HCT116 (cell line): ENCODE measurements around the gene MAT2B. TPM values are rescaled to one million over a fixed set of nuclear protein-coding genes. Genes with fewer than 3 reads are reported as not detected.

Source experiments
- ATAC-seq: fragments of 200-7000 bp; cut with Tn5 transposase; 2 replicates; pipeline ENCODE4 v1.9.1; 2020; ENCODE audit warnings: mild to moderate bottlenecking, moderate library complexity
- BruUV-seq: library from RNA; stranded (reverse); fragments of 400-500 nt; replicated peaks from 2 replicates; lab custom pipeline; 2021; lab: Mats Ljungman, UMichigan
- CTCF ChIA-PET: fragments of 300-600 bp; sonication (Branson Sonifier 250); formaldehyde crosslinking; loops from one replicate; lab custom pipeline; 2021; ENCODE audit warnings: antibody characterized with exemption; lab: Charles Lee
- POLR2A ChIA-PET: fragments of 300-600, 350-600 bp; sonication (Branson Sonifier 250); formaldehyde crosslinking; loops from one replicate; lab custom pipeline; 2021; ENCODE audit warnings: antibody characterized with exemption; lab: Charles Lee
- RAD21 ChIA-PET, 2 experiments: fragments of 300-600 bp; sonication (Branson Sonifier 250); formaldehyde crosslinking; loops; one replicate each; lab custom pipeline; 2023; ENCODE audit warnings: low total read pairs in 2 of 2; ENCODE audit not compliant: uncharacterized antibody in 2 of 2, unreplicated experiment in 2 of 2, low non-redundant PET in 1 of 2; lab: Charles Lee
- DNase-seq: peaks from one replicate; pipeline ENCODE4 v3.0.0-alpha.2; 2010; ENCODE audit warnings: low read depth, low spot score
- H2AFZ ChIP-seq: fragments of 200-600 bp; shearing (Covaris generic), sonication (generic); 2 replicates; pipeline ENCODE4 v1.6.1; 2017; ENCODE audit warnings: low read depth, mixed run types, mixed read lengths, antibody characterized with exemption, low read length; ENCODE audit not compliant: poor library complexity, severe bottlenecking
- H3K27ac ChIP-seq: 2 replicates; pipeline ENCODE4 v1.5.1; 2012; ENCODE audit warnings: low read depth, low read length
- H3K27me3 ChIP-seq: fragments of 200-600 bp; sonication (generic); 2 replicates; pipeline ENCODE4 v1.6.1; 2016; ENCODE audit warnings: mixed run types, low read length, mixed read lengths; ENCODE audit not compliant: insufficient read depth
- H3K36me3 ChIP-seq, 2 experiments: fragments of 200-500 bp in 1 of 2; fragments of 200-600 bp in 1 of 2; sonication (Bioruptor generic) in 1 of 2; sonication (generic) in 1 of 2; 2 replicates each; pipeline versions ENCODE4 v1.5.1 to v1.6.1; 2014 to 2016; ENCODE audit warnings: low read length in 2 of 2, inconsistent platforms in 1 of 2, mixed read lengths in 1 of 2, mixed run types in 1 of 2; ENCODE audit not compliant: insufficient read depth in 2 of 2, control insufficient read depth in 1 of 2
- H3K4me1 ChIP-seq, 2 experiments: fragments of 200-600 bp in 1 of 2; sonication (generic) in 1 of 2; 2 replicates each; pipeline versions ENCODE4 v1.5.1 to v1.6.1; 2012 to 2017; ENCODE audit warnings: low read length in 2 of 2, inconsistent platforms in 1 of 2, mild to moderate bottlenecking in 1 of 2, mixed read lengths in 1 of 2, mixed run types in 1 of 2, moderate library complexity in 1 of 2; ENCODE audit not compliant: insufficient read depth in 2 of 2, control insufficient read depth in 1 of 2
- H3K4me2 ChIP-seq: fragments of 200-600 bp; sonication (generic); 2 replicates; pipeline ENCODE4 v1.6.1; 2017; ENCODE audit warnings: mixed run types, low read length, mixed read lengths
- H3K4me3 ChIP-seq, 2 experiments: fragments of 200-600 bp in 1 of 2; sonication (generic) in 1 of 2; replicated peaks in 1 of 2; 2 replicates each; pipeline ENCODE4 v1.5.1; 2011 to 2016; ENCODE audit warnings: low read length in 2 of 2, control low read depth in 1 of 2, low read depth in 1 of 2, mild to moderate bottlenecking in 1 of 2, mixed read lengths in 1 of 2, mixed run types in 1 of 2
- H3K79me2 ChIP-seq: fragments of 200-600 bp; sonication (generic); 2 replicates; pipeline ENCODE4 v1.6.1; 2017; ENCODE audit warnings: mild to moderate bottlenecking, mixed run types, low read length, moderate library complexity, mixed read lengths; ENCODE audit not compliant: insufficient read depth
- H3K9ac ChIP-seq: fragments of 200-600 bp; sonication (generic); 2 replicates; pipeline ENCODE4 v1.6.1; 2016; ENCODE audit warnings: low read length, mixed read lengths
- H3K9me2 ChIP-seq: fragments of 200-600 bp; sonication (generic), shearing (Covaris generic); 2 replicates; pipeline ENCODE4 v1.6.1; 2017; ENCODE audit warnings: mixed run types, mild to moderate bottlenecking, moderate library complexity; ENCODE audit not compliant: insufficient read depth
- H3K9me3 ChIP-seq, 2 experiments: fragments of 200-500 bp in 1 of 2; fragments of 200-600 bp in 1 of 2; sonication (Bioruptor generic) in 1 of 2; sonication (generic) in 1 of 2; 2 replicates each; pipeline ENCODE4 v1.6.1; 2014 to 2017; ENCODE audit warnings: low read length in 2 of 2, mixed read lengths in 2 of 2, inconsistent platforms in 1 of 2, low read depth in 1 of 2, mild to moderate bottlenecking in 1 of 2, mixed run types in 1 of 2, moderate library complexity in 1 of 2; ENCODE audit not compliant: control insufficient read depth in 1 of 2, insufficient read depth in 1 of 2
- H4K20me1 ChIP-seq: fragments of 200-600 bp; sonication (generic), shearing (Covaris generic); 2 replicates; pipeline ENCODE4 v1.6.1; 2017; ENCODE audit warnings: mixed run types, mild to moderate bottlenecking, moderate library complexity; ENCODE audit not compliant: insufficient read depth
- CBX3 ChIP-seq: IDR thresholded peaks from 2 replicates; pipeline ENCODE4 v1.6.1; 2012; ENCODE audit warnings: low read depth
- CEBPB ChIP-seq: IDR thresholded peaks from 2 replicates; pipeline ENCODE4 v1.6.1; 2012; ENCODE audit warnings: low read depth
- EGR1 ChIP-seq: IDR thresholded peaks from 2 replicates; pipeline ENCODE4 v1.6.1; 2012; ENCODE audit warnings: low read depth
- EZH2 ChIP-seq: fragments of 200-600 bp; sonication (generic); IDR thresholded peaks from 2 replicates; pipeline ENCODE4 v1.6.1; 2017; ENCODE audit warnings: antibody characterized with exemption, mixed run types
- EZH2phosphoT487 ChIP-seq: fragments of 200-600 bp; IDR thresholded peaks from 2 replicates; pipeline ENCODE4 v1.6.1; 2018; ENCODE audit warnings: antibody characterized with exemption, borderline replicate concordance
- FOSL1 ChIP-seq: IDR thresholded peaks from 2 replicates; pipeline ENCODE4 v1.6.1; 2012; ENCODE audit warnings: low read depth
- POLR2A ChIP-seq: IDR thresholded peaks from 2 replicates; pipeline ENCODE4 v1.7.0; 2011; ENCODE audit warnings: borderline replicate concordance; ENCODE audit not compliant: insufficient read depth, insufficient read length; ENCODE audit errors: extremely low read depth
- POLR2AphosphoS5 ChIP-seq: IDR thresholded peaks from 2 replicates; pipeline ENCODE4 v1.6.1; 2011; ENCODE audit warnings: mild to moderate bottlenecking, low read depth, low read length, moderate library complexity
- RAD21 ChIP-seq: IDR thresholded peaks from 2 replicates; pipeline ENCODE4 v1.6.1; 2012; ENCODE audit warnings: low read depth, mild to moderate bottlenecking
- SIN3A ChIP-seq: IDR thresholded peaks from 2 replicates; pipeline ENCODE4 v1.6.1; 2012; ENCODE audit warnings: low read depth
- SP1 ChIP-seq: IDR thresholded peaks from 2 replicates; pipeline ENCODE4 v1.6.1; 2012; ENCODE audit warnings: low read depth
- SRF ChIP-seq: IDR thresholded peaks from 2 replicates; pipeline ENCODE4 v1.6.1; 2012; ENCODE audit warnings: low read depth
- TCF7L2 ChIP-seq: IDR thresholded peaks from 2 replicates; pipeline ENCODE4 v1.7.0; 2011; ENCODE audit warnings: borderline replicate concordance, inconsistent platforms; ENCODE audit not compliant: insufficient read depth, insufficient read length; ENCODE audit errors: extremely low read depth
- YY1 ChIP-seq: IDR thresholded peaks from 2 replicates; pipeline ENCODE4 v1.6.1; 2011; ENCODE audit warnings: low read length, low read depth, moderate library complexity, mild to moderate bottlenecking; ENCODE audit not compliant: insufficient replicate concordance; ENCODE audit errors: extremely low read depth
- ZBTB33 ChIP-seq: IDR thresholded peaks from 2 replicates; pipeline ENCODE4 v1.6.1; 2011; ENCODE audit warnings: mild to moderate bottlenecking, low read length, moderate library complexity; ENCODE audit not compliant: insufficient replicate concordance; ENCODE audit errors: extremely low read depth
- ZFX ChIP-seq: fragments of 450-650 bp; IDR thresholded peaks from 2 replicates; pipeline ENCODE4 v1.6.1; 2017
- ZNF274 ChIP-seq: fragments of 200-500 bp; sonication (Bioruptor generic); IDR thresholded peaks from 2 replicates; pipeline ENCODE4 v1.6.1; 2014; ENCODE audit warnings: mild to moderate bottlenecking, low read depth, low read length, inconsistent platforms
- intact Hi-C: fragments of 100-400 bp; cut with micrococcal nuclease; formaldehyde crosslinking; loops from 2 replicates; pipeline ENCODE4 v1.10.0; 2022
- total RNA-seq: library from RNA; stranded (reverse); gene quantifications from one replicate; pipeline ENCODE4 v1.2.1, GENCODE V29; 2021; ENCODE audit not compliant: unreplicated experiment

The MAT2B gene
- total RNA-seq, 1 experiment from 2014 or later: 45.9 TPM

- intact Hi-C loops: no loop called here
- no peak overlapping the region for H3K4me2 ChIP-seq
- no peak for ATAC-seq
- H2AFZ ChIP-seq: no peak overlapping the region
- H4K20me1 ChIP-seq: no peaks in the 10 kb centered on the region
- no peaks in the 10 kb centered on the region for H3K9me2 ChIP-seq
- no peak overlapping the region for H3K4me3 ChIP-seq
- no peaks in the 10 kb centered on the region for H3K9me3 ChIP-seq
- DNase-seq: no peak
- no peaks in the 10 kb centered on the region for H3K27me3 ChIP-seq
- POLR2A ChIA-PET: no interaction called here
- CTCF ChIA-PET: no interaction called here
- no peaks in the 10 kb centered on the region for H3K4me1 ChIP-seq
- H3K79me2 ChIP-seq: peaks cover 47% of the 10 kb centered on the region
- no peak overlapping the region for H3K9ac ChIP-seq
- TF ChIP-seq ZFX: no peak
- TF ChIP-seq EGR1: no peak
- no peak for TF ChIP-seq EZH2
- TF ChIP-seq RAD21: no peak
- no peak for TF ChIP-seq EZH2phosphoT487
- no peak for TF ChIP-seq YY1
- TF ChIP-seq FOSL1: no peak
- TF ChIP-seq POLR2A: no peak
- TF ChIP-seq SIN3A: no peak
- no peak for TF ChIP-seq TCF7L2
- no peak for TF ChIP-seq SRF
- TF ChIP-seq POLR2AphosphoS5: no peak
- no peak for TF ChIP-seq ZNF274
- no peak for TF ChIP-seq ZBTB33
- TF ChIP-seq SP1: no peak
- TF ChIP-seq CEBPB: no peak
- TF ChIP-seq CBX3: no peak
- no peak overlapping the region for H3K27ac ChIP-seq
- BruUV-seq: no TSS peak
- RAD21 ChIA-PET: no interaction called here
- H3K36me3 ChIP-seq: peaks cover 14 to 38% of the 10 kb centered on the region in 2 experiments
Observed at GRCh38 chr5:163512526-163512925, 7.1 kb downstream of the MAT2B start.
